GM23248 (cell line): Measurements from ENCODE around the gene MOXD1. TPM values are rescaled to one million over a fixed set of nuclear protein-coding genes. Genes with fewer than 3 reads are reported as not detected.
"Not testable (repeated sequence)": the region's sequence is repeated elsewhere in the genome, so short reads cannot be mapped to it uniquely, and the experiment has no call there.

Experiments used
- DNase-seq: peaks from one replicate; pipeline ENCODE4 v3.0.0-alpha.2; 2015
- H2AFZ ChIP-seq: fragments of 200-600 bp; sonication (generic); 2 replicates; pipeline ENCODE4 v1.6.1; 2016; ENCODE audit warnings: antibody characterized with exemption
- H3F3A ChIP-seq: fragments of 200-600 bp; sonication (generic); 2 replicates; pipeline ENCODE4 v1.6.1; 2016; ENCODE audit warnings: mild to moderate bottlenecking, antibody characterized with exemption, mixed run types; ENCODE audit not compliant: insufficient read depth
- H3K27ac ChIP-seq: fragments of 200-600 bp; sonication (generic); 2 replicates; pipeline ENCODE4 v1.5.1; 2016; ENCODE audit warnings: mild to moderate bottlenecking
- H3K27me3 ChIP-seq: fragments of 200-600 bp; sonication (generic); replicated peaks from 2 replicates; pipeline ENCODE4 v1.6.1; 2016; ENCODE audit warnings: mild to moderate bottlenecking; ENCODE audit not compliant: insufficient read depth
- H3K36me3 ChIP-seq: fragments of 200-600 bp; sonication (generic); 2 replicates; pipeline ENCODE4 v1.6.1; 2016; ENCODE audit warnings: low read depth, mild to moderate bottlenecking
- H3K4me1 ChIP-seq: fragments of 200-600 bp; sonication (generic); 2 replicates; pipeline ENCODE4 v1.6.1; 2016; ENCODE audit warnings: mild to moderate bottlenecking; ENCODE audit not compliant: insufficient read depth
- H3K4me2 ChIP-seq: fragments of 200-600 bp; sonication (generic); one replicate; pipeline ENCODE4 v1.6.1; 2016; ENCODE audit warnings: mild to moderate bottlenecking; ENCODE audit not compliant: unreplicated experiment
- H3K4me3 ChIP-seq: fragments of 200-600 bp; sonication (generic); 2 replicates; pipeline ENCODE4 v1.5.1; 2016; ENCODE audit warnings: mild to moderate bottlenecking
- H3K79me2 ChIP-seq: fragments of 200-600 bp; sonication (generic); 2 replicates; pipeline ENCODE4 v1.6.1; 2016; ENCODE audit warnings: mild to moderate bottlenecking; ENCODE audit not compliant: insufficient read depth
- H3K9ac ChIP-seq: fragments of 200-600 bp; sonication (generic); 2 replicates; pipeline ENCODE4 v1.6.1; 2016; ENCODE audit warnings: mild to moderate bottlenecking
- H3K9me2 ChIP-seq: fragments of 200-600 bp; sonication (generic); 2 replicates; pipeline ENCODE4 v1.6.1; 2016; ENCODE audit warnings: mixed run types, mild to moderate bottlenecking, moderate library complexity; ENCODE audit not compliant: insufficient read depth
- H3K9me3 ChIP-seq: fragments of 200-600 bp; sonication (generic); one replicate; pipeline ENCODE4 v1.6.1; 2017; ENCODE audit warnings: low read depth
- H4K20me1 ChIP-seq: fragments of 200-600 bp; sonication (generic); 2 replicates; pipeline ENCODE4 v1.6.0; 2016; ENCODE audit not compliant: insufficient read depth
- EZH2 ChIP-seq: fragments of 200-600 bp; sonication (generic); IDR thresholded peaks from 2 replicates; pipeline ENCODE4 v1.6.1; 2018; ENCODE audit warnings: antibody characterized with exemption, mild to moderate bottlenecking; ENCODE audit not compliant: insufficient read depth, poor library complexity, severe bottlenecking
- EZH2phosphoT487 ChIP-seq: fragments of 200-600 bp; sonication (generic); IDR thresholded peaks from 2 replicates; pipeline ENCODE4 v1.6.1; 2018; ENCODE audit warnings: antibody characterized with exemption, moderate library complexity, mild to moderate bottlenecking, low read depth; ENCODE audit not compliant: insufficient read depth
- WGBS, 2 experiments: methylation state at CpG; one replicate each; pipeline ENCODE4 v1.1.6; 2015 to 2017; ENCODE audit warnings: low lambda C conversion rate in 2 of 2, low coverage in 1 of 2; ENCODE audit errors: missing lambda C conversion rate in 2 of 2; 5-methylcytosine and 5-hydroxymethylcytosine counted together
- in situ Hi-C: fragments of 300-500 bp; cut with MboI; formaldehyde crosslinking; loops from 2 replicates; pipeline ENCODE4 v1.15.0; 2020
- polyA plus RNA-seq: library from polyadenylated mRNA; unstranded; fragments of >200 nt; fragmentation: Nextera tagmentation; extraction: Ambion mirVana; gene quantifications from 2 replicates; pipeline ENCODE4 v1.2.1, GENCODE V29; 2016
- total RNA-seq: library from RNA; depleted of rRNA; stranded (reverse); fragments of >200 nt; shearing (Covaris generic); gene quantifications from 2 replicates; pipeline ENCODE4 v1.2.3, GENCODE V29; 2014

The MOXD1 gene
- total and polyA plus RNA-seq, 2 experiments from 2014 or later, result 528 to 557 TPM

DNA sequence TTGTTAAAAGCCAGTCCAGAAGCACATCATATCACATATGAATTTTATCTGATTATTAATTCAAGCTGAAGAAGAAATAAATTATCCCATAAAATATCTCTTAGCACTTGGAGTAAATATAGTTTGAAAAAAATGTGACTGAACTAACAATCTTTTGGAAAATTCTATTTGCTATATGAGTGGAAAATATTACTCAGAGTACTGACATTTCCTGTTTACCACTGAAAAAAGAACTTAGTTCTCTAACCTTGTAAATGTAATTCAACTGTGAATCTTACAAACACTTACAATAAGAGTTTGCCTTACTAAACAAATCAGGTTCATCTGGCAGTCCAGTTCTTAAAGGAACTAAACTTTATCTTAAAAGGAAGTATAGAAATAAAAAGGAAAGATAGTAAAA is 44.2 kb downstream of the MOXD1 start:
- H3K36me3 ChIP-seq, result peaks cover 73% of the 10 kb centered on the region
- TF ChIP-seq EZH2 (no peak), EZH2phosphoT487 (no peak)
- in situ Hi-C loops, result no loop called here
- H3K9ac ChIP-seq, result peak overlapping the region; percentile 31
- no peaks in the 10 kb centered on the region for H3K27me3 ChIP-seq
- peak overlapping the region; percentile 33 for H3K27ac ChIP-seq
- DNase-seq, result peak; percentile 69
- H3K9me2 ChIP-seq, result no peaks in the 10 kb centered on the region
- peaks cover 20% of the 10 kb centered on the region for H3F3A ChIP-seq
- H3K4me3 ChIP-seq, result no peak overlapping the region
- no peaks in the 10 kb centered on the region; the same call in 1 of the 2 replicates for H3K79me2 ChIP-seq
- no peak overlapping the region for H2AFZ ChIP-seq
- no peaks in the 10 kb centered on the region for H3K9me3 ChIP-seq
- peak overlapping the region; percentile 24 for H3K4me2 ChIP-seq
- H4K20me1 ChIP-seq, result no peaks in the 10 kb centered on the region
- peaks cover 15% of the 10 kb centered on the region for H3K4me1 ChIP-seq

DNA sequence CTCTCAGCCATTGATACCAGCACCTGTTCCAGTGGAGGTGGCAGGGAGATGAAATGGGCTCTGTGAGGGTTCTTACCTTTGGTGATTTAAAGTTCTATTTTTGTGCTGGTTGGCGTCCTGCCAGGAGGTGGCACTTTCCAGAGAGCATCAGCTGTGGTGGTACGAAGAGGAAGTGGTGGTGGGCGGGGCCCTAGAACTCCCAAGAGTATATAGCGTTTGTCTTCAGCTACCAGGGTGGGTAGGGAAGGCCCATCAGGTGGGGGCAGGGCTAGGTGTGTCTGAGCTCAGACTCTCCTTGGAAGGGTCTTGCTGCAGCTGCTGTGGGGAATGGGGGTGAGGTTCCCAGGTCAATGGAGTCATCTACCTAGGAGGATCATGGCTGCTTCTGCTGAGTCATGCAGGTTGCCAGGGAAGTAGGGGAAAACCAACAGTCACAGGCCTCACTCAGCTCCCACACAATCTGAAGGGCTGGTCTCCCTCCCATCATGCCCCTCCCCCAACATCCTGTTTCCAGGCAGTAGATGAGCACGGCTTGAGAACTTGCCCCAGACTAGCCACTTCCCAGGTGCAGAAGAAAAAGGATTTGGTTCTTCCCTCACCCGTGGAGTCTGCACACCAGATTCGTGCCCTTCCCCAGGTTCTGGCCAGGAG is 46.6 kb downstream of the MOXD1 start:
- TF ChIP-seq EZH2phosphoT487, result no peak
- TF ChIP-seq EZH2, result no peak
- no peaks in the 10 kb centered on the region; the same call in 1 of the 2 replicates for H3K9me2 ChIP-seq
- no peak overlapping the region for H3K9ac ChIP-seq
- no peak overlapping the region for H2AFZ ChIP-seq
- no peaks in the 10 kb centered on the region for H4K20me1 ChIP-seq
- peaks cover 15% of the 10 kb centered on the region for H3K4me1 ChIP-seq
- peaks cover 57% of the 10 kb centered on the region for H3K36me3 ChIP-seq
- H3K27me3 ChIP-seq, result no peaks in the 10 kb centered on the region
- H3F3A ChIP-seq, result peaks cover 36% of the 10 kb centered on the region
- WGBS, 2 experiments, result 89 to 92% methylated on average over 7 of the region's 7 CpGs
- no peak overlapping the region for H3K27ac ChIP-seq
- H3K4me2 ChIP-seq, result no peak overlapping the region
- in situ Hi-C loops, result no loop called here
- DNase-seq, result no peak
- no peaks in the 10 kb centered on the region for H3K79me2 ChIP-seq
- no peaks in the 10 kb centered on the region for H3K9me3 ChIP-seq
- H3K4me3 ChIP-seq, result no peak overlapping the region

DNA sequence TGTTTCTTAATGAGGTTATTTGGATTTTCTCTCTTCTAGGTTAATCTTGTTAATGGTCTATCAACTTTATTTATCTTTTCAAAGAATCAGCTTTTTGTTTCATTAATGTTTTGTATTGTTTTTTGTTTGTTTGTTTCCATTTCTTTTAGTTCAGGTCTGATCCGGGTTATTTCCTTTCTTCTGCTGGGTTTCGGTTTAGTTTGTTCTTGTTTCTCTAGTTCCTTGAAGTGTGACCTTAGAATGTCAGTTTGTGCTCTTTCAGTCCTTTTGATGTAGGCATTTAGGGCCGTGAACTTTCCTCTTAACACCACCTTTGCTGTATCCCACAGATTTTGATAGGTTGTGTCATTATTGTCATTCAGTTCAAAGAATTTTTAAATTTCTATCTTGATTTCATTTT is 49.3 kb downstream of the MOXD1 start:
- H3K9me2 ChIP-seq, H3K79me2 ChIP-seq, DNase-seq, H3K4me1 ChIP-seq, H3K4me3 ChIP-seq, H3K27ac ChIP-seq, H3K9me3 ChIP-seq, H3K9ac ChIP-seq, in situ Hi-C loops, H3K4me2 ChIP-seq, H3K27me3 ChIP-seq, H4K20me1 ChIP-seq, H2AFZ ChIP-seq: not testable (repeated sequence)
- Histone ChIP-seq H3K36me3 (peaks cover 42% of the 10 kb centered on the region), H3F3A (peaks cover 31% of the 10 kb centered on the region)
- 97 to 99% methylated on average over 3 of the region's 3 CpGs for WGBS, 2 experiments

- H3K27me3 ChIP-seq, result no peaks in the 10 kb centered on the region
- 94 to 95% methylated on average over 1 of the region's 1 CpG for WGBS, 2 experiments
- H3F3A ChIP-seq, result peaks cover 34% of the 10 kb centered on the region
- H3K9me3 ChIP-seq, result no peaks in the 10 kb centered on the region
- no peak overlapping the region for H3K4me2 ChIP-seq
- H3K36me3 ChIP-seq, result peaks cover 24% of the 10 kb centered on the region
- H2AFZ ChIP-seq, result no peak overlapping the region
- TF ChIP-seq EZH2, result no peak
- TF ChIP-seq EZH2phosphoT487, result no peak
- H3K79me2 ChIP-seq, result no peaks in the 10 kb centered on the region
- H3K4me3 ChIP-seq, result no peak overlapping the region
- no peaks in the 10 kb centered on the region for H3K4me1 ChIP-seq
- no peak for DNase-seq
- in situ Hi-C loops, result no loop called here
- no peaks in the 10 kb centered on the region; the same call in 1 of the 2 replicates for H3K9me2 ChIP-seq
- no peak overlapping the region for H3K27ac ChIP-seq
- H3K9ac ChIP-seq, result no peak overlapping the region
- H4K20me1 ChIP-seq, result no peaks in the 10 kb centered on the region
Observed at GRCh38 chr6:132348231-132348630, 53.0 kb downstream of the MOXD1 start.

GRCh38 chr6:132344811-132345210 is 56.5 kb downstream of the MOXD1 start:
- Histone ChIP-seq H3K36me3 (peaks cover 20% of the 10 kb centered on the region; the same call in 1 of the 2 replicates), H3K27ac (no peak overlapping the region), H3K79me2 (no peaks in the 10 kb centered on the region), H3K9ac (no peak overlapping the region), H4K20me1 (no peaks in the 10 kb centered on the region), H3K9me2 (no peaks in the 10 kb centered on the region), H3K27me3 (no peaks in the 10 kb centered on the region), H3K9me3 (no peaks in the 10 kb centered on the region), H3K4me3 (no peak overlapping the region), H3F3A (peaks cover 21% of the 10 kb centered on the region), H2AFZ (no peak overlapping the region), H3K4me1 (no peaks in the 10 kb centered on the region), H3K4me2 (no peak overlapping the region)
- DNase-seq, result no peak
- WGBS, 2 experiments, result 87 to 90% methylated on average over 5 of the region's 5 CpGs
- TF ChIP-seq EZH2 (no peak), EZH2phosphoT487 (no peak)
- in situ Hi-C loops, result no loop called here
